Measurements from ENCODE around the gene NSUN4. TPM values are rescaled to one million over a fixed set of nuclear protein-coding genes. Genes with fewer than 3 reads are reported as not detected.

The NSUN4 gene
- total RNA-seq, 1 experiment from 2014 or later: 30.7 TPM

GRCh38 chr1:46401154-46401913 is 60.7 kb downstream of the NSUN4 start:
- no peak for DNase-seq (ENCODE audit: low spot score)
- H3K4me3 ChIP-seq (ENCODE audit: low read depth, low read length, poor library complexity, severe bottlenecking): no peak overlapping the region
- intact Hi-C loops (cut with micrococcal nuclease; ENCODE audit: unreplicated experiment): no loop called here
- no TSS peak for BruUV-seq (replicated peaks)
- H3K36me3 ChIP-seq (ENCODE audit: insufficient read depth, low read length, poor library complexity, severe bottlenecking): no peaks in the 10 kb centered on the region
- ChIA-PET CTCF (interaction anchor here (0.6 kb wide), 1 partner anchor 40 kb away, joined by 3 read pairs; no protein-coding TSS in a partner anchor), POLR2A (ENCODE audit: low non-redundant PET) (no interaction called here)
- no peaks in the 10 kb centered on the region for H3K9me3 ChIP-seq (ENCODE audit: low read depth, low read length, poor library complexity, severe bottlenecking)
- TF ChIP-seq CTCF (conservative IDR thresholded peaks at IDR 0.05; ENCODE audit: low read depth, low read length) (no peak), EZH2 (IDR thresholded peaks at IDR 0.05; ENCODE audit: borderline replicate concordance, low read depth, low read length, poor library complexity, severe bottlenecking) (no peak)
- H3K27me3 ChIP-seq (replicated peaks; ENCODE audit: insufficient read depth, low read depth, low read length, poor library complexity): peaks cover 4% of the 10 kb centered on the region
- H3K4me1 ChIP-seq (ENCODE audit: insufficient read depth, low read length, poor library complexity, severe bottlenecking): no peaks in the 10 kb centered on the region
- H3K27ac ChIP-seq (ENCODE audit: low read depth, low read length, poor library complexity, severe bottlenecking): no peak overlapping the region

DNA sequence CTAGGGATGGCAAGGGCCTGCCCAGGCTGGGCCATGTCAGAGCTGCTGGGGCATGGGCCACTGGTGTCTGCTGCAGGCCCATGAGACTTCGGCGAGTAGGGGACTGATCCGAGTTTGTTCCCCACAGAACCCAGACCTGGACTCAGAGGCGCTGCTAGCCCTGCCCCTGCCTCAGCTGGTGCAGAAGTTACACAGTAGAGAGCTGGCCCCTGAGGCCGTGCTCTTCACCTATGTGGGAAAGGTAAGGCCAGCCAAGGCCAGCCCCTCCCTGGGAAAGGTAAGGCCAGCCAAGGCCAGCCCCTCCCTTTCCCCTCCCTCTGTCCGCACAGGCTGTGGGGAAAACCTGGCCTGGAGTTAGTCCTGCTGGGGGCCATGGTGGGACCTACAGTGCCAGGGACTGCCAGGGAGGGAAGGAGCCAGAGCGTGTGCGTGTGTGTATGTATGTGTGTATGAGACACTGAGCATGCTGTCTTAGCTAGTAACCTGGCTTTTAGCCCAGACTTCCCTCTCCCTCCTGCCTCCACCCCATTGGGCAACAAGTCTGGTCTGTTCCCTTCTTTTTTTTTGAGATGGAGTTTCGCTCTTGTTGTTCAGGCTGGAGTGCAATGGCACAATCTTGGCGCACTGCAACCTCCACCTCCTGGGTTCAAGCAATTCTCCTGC is 61.5 kb downstream of the NSUN4 start:
- TF ChIP-seq CTCF (conservative IDR thresholded peaks at IDR 0.05; ENCODE audit: low read depth, low read length) (no peak), EZH2 (IDR thresholded peaks at IDR 0.05; ENCODE audit: borderline replicate concordance, low read depth, low read length, poor library complexity, severe bottlenecking) (no peak)
- BruUV-seq (replicated peaks): no TSS peak
- no peaks in the 10 kb centered on the region for H3K36me3 ChIP-seq (ENCODE audit: insufficient read depth, low read length, poor library complexity, severe bottlenecking)
- no peaks in the 10 kb centered on the region for H3K9me3 ChIP-seq (ENCODE audit: low read depth, low read length, poor library complexity, severe bottlenecking)
- peak; percentile 56 for DNase-seq (ENCODE audit: low spot score)
- peaks cover 5% of the 10 kb centered on the region for H3K4me1 ChIP-seq (ENCODE audit: insufficient read depth, low read length, poor library complexity, severe bottlenecking)
- ChIA-PET CTCF (interaction anchor here (0.7 kb wide), 1 partner anchor 243 kb away, joined by 3 read pairs; no protein-coding TSS in a partner anchor), POLR2A (ENCODE audit: low non-redundant PET) (no interaction called here)
- no peak overlapping the region for H3K4me3 ChIP-seq (ENCODE audit: low read depth, low read length, poor library complexity, severe bottlenecking)
- H3K27ac ChIP-seq (ENCODE audit: low read depth, low read length, poor library complexity, severe bottlenecking): no peak overlapping the region
- intact Hi-C loops (cut with micrococcal nuclease; ENCODE audit: unreplicated experiment): no loop called here
- H3K27me3 ChIP-seq (replicated peaks; ENCODE audit: insufficient read depth, low read depth, low read length, poor library complexity): peaks cover 4% of the 10 kb centered on the region

DNA sequence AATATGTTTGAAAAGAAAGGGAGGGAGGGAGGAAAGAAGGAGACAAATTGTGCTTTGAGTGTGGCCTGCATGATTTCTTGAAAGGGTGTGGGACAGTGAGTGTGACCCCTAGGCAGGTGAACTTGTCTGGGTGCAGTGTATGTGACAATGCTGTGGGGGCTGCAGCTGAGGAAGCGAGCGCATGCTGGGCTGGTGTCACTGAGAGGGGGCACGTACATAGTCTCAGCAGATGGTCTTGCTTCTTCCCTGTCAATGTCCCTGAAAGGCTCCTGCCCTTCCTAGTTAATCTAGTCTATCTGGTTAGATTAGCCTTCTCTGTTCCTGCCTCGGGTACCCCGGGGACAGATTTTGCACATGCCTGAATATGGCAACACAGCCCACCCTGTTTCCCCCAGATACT is 63.3 kb downstream of the NSUN4 start:
- Histone ChIP-seq H3K27ac (ENCODE audit: low read depth, low read length, poor library complexity, severe bottlenecking) (no peak overlapping the region), H3K9me3 (ENCODE audit: low read depth, low read length, poor library complexity, severe bottlenecking) (no peaks in the 10 kb centered on the region), H3K36me3 (ENCODE audit: insufficient read depth, low read length, poor library complexity, severe bottlenecking) (no peaks in the 10 kb centered on the region), H3K27me3 (replicated peaks; ENCODE audit: insufficient read depth, low read depth, low read length, poor library complexity) (peaks cover 2% of the 10 kb centered on the region), H3K4me3 (ENCODE audit: low read depth, low read length, poor library complexity, severe bottlenecking) (no peak overlapping the region), H3K4me1 (ENCODE audit: insufficient read depth, low read length, poor library complexity, severe bottlenecking) (peaks cover 5% of the 10 kb centered on the region)
- ChIA-PET POLR2A (ENCODE audit: low non-redundant PET) (no interaction called here), CTCF (no interaction called here)
- BruUV-seq (replicated peaks): no TSS peak
- TF ChIP-seq EZH2 (IDR thresholded peaks at IDR 0.05; ENCODE audit: borderline replicate concordance, low read depth, low read length, poor library complexity, severe bottlenecking) (no peak), CTCF (conservative IDR thresholded peaks at IDR 0.05; ENCODE audit: low read depth, low read length) (no peak)
- intact Hi-C loops (cut with micrococcal nuclease; ENCODE audit: unreplicated experiment): no loop called here
- no peak for DNase-seq (ENCODE audit: low spot score)

Measured in A673 (cell line).